CD14-positive monocyte (primary cell): ENCODE results near the gene FAM187B. TPM values are rescaled to one million over a fixed set of nuclear protein-coding genes. Genes with fewer than 3 reads are reported as not detected.

ENCODE experiments used
- DNase-seq, 3 donors: peaks; one replicate each; pipeline ENCODE4 v3.0.0-alpha.2; 2011 to 2022
- H2AFZ ChIP-seq: 2 replicates; pipeline ENCODE4 v1.6.0; 2012; ENCODE audit warnings: mild to moderate bottlenecking, low read depth, low read length, inconsistent platforms; ENCODE audit not compliant: insufficient read depth, poor library complexity, severe bottlenecking
- H3K27ac ChIP-seq, 2 donors: 1 replicate in 1 of 2; 2 replicates in 1 of 2; pipeline ENCODE4 v1.5.1; 2012 to 2013; ENCODE audit warnings: low read length in 2 of 2, control low read depth in 1 of 2, inconsistent platforms in 1 of 2, low read depth in 1 of 2, mild to moderate bottlenecking in 1 of 2
- H3K27me3 ChIP-seq, 2 donors: one replicate each; pipeline versions ENCODE4 v1.6.0 to v1.6.1; 2011 to 2013; ENCODE audit warnings: low read length in 2 of 2; ENCODE audit not compliant: control insufficient read depth in 2 of 2, insufficient read depth in 2 of 2
- H3K36me3 ChIP-seq, 2 donors: replicated peaks in 1 of 2; 1 replicate in 1 of 2; 2 replicates in 1 of 2; pipeline versions ENCODE4 v1.5.1 to v1.6.1; 2012 to 2013; ENCODE audit warnings: low read length in 2 of 2, control low read depth in 1 of 2, inconsistent platforms in 1 of 2, mild to moderate bottlenecking in 1 of 2; ENCODE audit not compliant: insufficient read depth in 2 of 2, control insufficient read depth in 1 of 2
- H3K4me1 ChIP-seq, 2 donors: 1 replicate in 1 of 2; 2 replicates in 1 of 2; pipeline versions ENCODE4 v1.5.1 to v1.6.1; 2012 to 2013; ENCODE audit warnings: low read length in 2 of 2, control low read depth in 1 of 2, inconsistent platforms in 1 of 2, mild to moderate bottlenecking in 1 of 2, moderate library complexity in 1 of 2; ENCODE audit not compliant: insufficient read depth in 2 of 2, control insufficient read depth in 1 of 2
- H3K4me2 ChIP-seq: replicated peaks from 2 replicates; pipeline ENCODE3; 2012; ENCODE audit warnings: low read length, moderate library complexity, mild to moderate bottlenecking; ENCODE audit not compliant: poor library complexity, severe bottlenecking; ENCODE audit errors: extremely low read depth
- H3K4me3 ChIP-seq, 3 experiments: fragments of 200-600 bp in 1 of 3; sonication (generic) in 1 of 3; replicated peaks in 1 of 3; 1 replicate in 2 of 3; 2 replicates in 1 of 3; pipeline ENCODE4 v1.5.1; 2011 to 2013; ENCODE audit warnings: low read length in 3 of 3, mild to moderate bottlenecking in 3 of 3, control low read depth in 2 of 3, low read depth in 2 of 3, inconsistent platforms in 1 of 3, moderate library complexity in 1 of 3
- H3K79me2 ChIP-seq: 2 replicates; pipeline ENCODE4 v1.6.0; 2012; ENCODE audit warnings: mild to moderate bottlenecking, control low read depth, inconsistent platforms, low read length, moderate library complexity; ENCODE audit not compliant: insufficient read depth
- H3K9ac ChIP-seq: 2 replicates; pipeline ENCODE4 v1.6.0; 2017; ENCODE audit warnings: low read length, mild to moderate bottlenecking; ENCODE audit not compliant: insufficient read depth, poor library complexity, severe bottlenecking
- H3K9me3 ChIP-seq, 2 donors: replicated peaks in 1 of 2; 1 replicate in 1 of 2; 2 replicates in 1 of 2; pipeline versions ENCODE4 v1.5.1 to v1.6.1; 2012 to 2013; ENCODE audit warnings: low read length in 2 of 2, control low read depth in 1 of 2; ENCODE audit not compliant: control insufficient read depth in 1 of 2, insufficient read depth in 1 of 2
- H4K20me1 ChIP-seq: 2 replicates; pipeline ENCODE4 v1.6.0; 2012; ENCODE audit warnings: mild to moderate bottlenecking, low read length, control low read depth, moderate library complexity; ENCODE audit not compliant: insufficient read depth
- H3K27ac Mint-ChIP-seq, 7 donors: one replicate each; pipeline ENCODE4 v1.8.0; 2020; ENCODE audit warnings: mild to moderate bottlenecking in 7 of 7, mixed read lengths in 7 of 7, moderate library complexity in 6 of 7, inconsistent platforms in 2 of 7
- H3K27me3 Mint-ChIP-seq, 3 donors: one replicate each; pipeline ENCODE4 v1.8.0; 2021 to 2022; ENCODE audit warnings: low read depth in 3 of 3, mild to moderate bottlenecking in 3 of 3, mixed read lengths in 3 of 3, moderate library complexity in 3 of 3, inconsistent platforms in 1 of 3
- H3K36me3 Mint-ChIP-seq, 2 donors: one replicate each; pipeline ENCODE4 v1.8.0; 2020; ENCODE audit warnings: mixed read lengths in 2 of 2, inconsistent platforms in 1 of 2, mild to moderate bottlenecking in 1 of 2
- H3K4me1 Mint-ChIP-seq: one replicate; pipeline ENCODE4 v1.8.0; 2020; ENCODE audit warnings: mild to moderate bottlenecking, mixed read lengths
- H3K4me3 Mint-ChIP-seq, 2 donors: one replicate each; pipeline ENCODE4 v1.8.0; 2020; ENCODE audit warnings: mild to moderate bottlenecking in 2 of 2, mixed read lengths in 2 of 2, moderate library complexity in 1 of 2
- H3K9me3 Mint-ChIP-seq, 7 donors: one replicate each; pipeline ENCODE4 v1.8.0; 2020 to 2022; ENCODE audit warnings: mixed read lengths in 7 of 7, mild to moderate bottlenecking in 6 of 7, moderate library complexity in 6 of 7, inconsistent platforms in 2 of 7
- WGBS: methylation state at CpG from one replicate; pipeline ENCODE4 v1.1.5; 2013; ENCODE audit warnings: missing lambda C conversion rate; ENCODE audit not compliant: insufficient coverage; 5-methylcytosine and 5-hydroxymethylcytosine counted together
- intact Hi-C, 2 donors: fragments of 100-400 bp; cut with micrococcal nuclease; formaldehyde crosslinking; loops; one replicate each; pipeline versions ENCODE4 v1.15.0 to v1.15.1; 2023
- polyA plus RNA-seq, 3 donors: library from polyadenylated mRNA; depleted of rRNA in 1 of 3; unstranded in 2 of 3; stranded (reverse) in 1 of 3; fragments of 300-500 nt in 2 of 3; fragments of >200 nt in 1 of 3; fragmentation: Illumina TruSeq in 2 of 3; gene quantifications; 1 replicate in 2 of 3; 2 replicates in 1 of 3; pipeline ENCODE4 v1.2.3, GENCODE V29; 2012 to 2021
- TF ChIP-seq, protein P1 (sequence below): fragments of 200-600 bp; IDR thresholded peaks from one replicate; pipeline ENCODE4 v1.8.0; 2022; ENCODE audit warnings: antibody characterized with exemption, mild to moderate bottlenecking

The FAM187B gene
- polyA plus RNA-seq, 3 donors, result not detected

DNA sequence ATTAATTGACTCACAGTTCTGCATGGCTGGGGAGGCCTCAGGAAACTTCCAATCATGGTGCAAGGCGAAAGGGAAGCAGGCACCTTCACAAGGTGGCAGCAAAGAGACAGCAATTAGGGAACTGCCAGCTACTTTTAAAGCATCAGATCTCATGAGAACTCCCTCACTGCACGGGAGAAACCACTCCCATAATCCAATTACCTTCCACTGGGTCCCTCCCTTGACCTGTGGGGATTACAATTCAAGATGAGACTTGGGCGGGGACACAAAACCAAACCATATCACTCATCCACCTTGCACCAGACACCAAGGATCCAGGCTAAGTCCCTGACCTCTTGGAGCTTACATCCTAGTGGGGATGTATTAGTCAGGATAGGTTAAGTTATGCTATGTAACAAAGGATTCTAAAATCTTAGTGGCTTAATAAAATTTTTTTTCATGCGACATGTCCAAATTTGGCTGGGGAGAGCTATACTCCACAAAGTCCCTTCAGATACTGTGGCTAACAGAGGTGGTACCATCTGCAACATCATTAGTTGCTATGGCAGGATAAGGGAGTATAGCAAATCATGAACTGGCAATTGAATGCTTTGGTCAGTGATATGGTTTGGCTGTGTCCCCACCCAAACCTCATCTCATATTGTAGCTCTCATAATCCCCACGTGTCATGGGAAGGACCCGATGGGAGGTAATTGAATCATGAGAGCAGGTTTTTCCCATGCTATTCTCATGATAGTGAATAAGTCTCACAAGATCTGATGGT is 8.3 kb upstream of the FAM187B start:
- 58% methylated on average over 2 of the region's 6 CpGs for WGBS
- Histone ChIP-seq H3K27ac (no peak overlapping the region), H3K9me3 (no peaks in the 10 kb centered on the region), H3K79me2 (no peaks in the 10 kb centered on the region), H3K4me2 (no peak overlapping the region), H3K4me1 (peaks cover 13 to 17% of the 10 kb centered on the region in 2 donors), H3K4me3 (no peak overlapping the region), H3K9ac (no peak overlapping the region), H3K36me3 (no peaks in the 10 kb centered on the region), H3K27me3 (no peaks in the 10 kb centered on the region), H4K20me1 (no peaks in the 10 kb centered on the region), H2AFZ (no peak overlapping the region)
- peaks cover 3 to 10% (median 3%) of the 10 kb centered on the region in 3 donors for H3K27me3 Mint-ChIP-seq
- peaks cover 28% of the 10 kb centered on the region for H3K4me1 Mint-ChIP-seq
- intact Hi-C loops, result loop anchor here in 1 of 2 donors (5.0 kb wide), 1 partner anchor 50 kb away; no protein-coding TSS in a partner anchor
- TF ChIP-seq, protein P1, sequence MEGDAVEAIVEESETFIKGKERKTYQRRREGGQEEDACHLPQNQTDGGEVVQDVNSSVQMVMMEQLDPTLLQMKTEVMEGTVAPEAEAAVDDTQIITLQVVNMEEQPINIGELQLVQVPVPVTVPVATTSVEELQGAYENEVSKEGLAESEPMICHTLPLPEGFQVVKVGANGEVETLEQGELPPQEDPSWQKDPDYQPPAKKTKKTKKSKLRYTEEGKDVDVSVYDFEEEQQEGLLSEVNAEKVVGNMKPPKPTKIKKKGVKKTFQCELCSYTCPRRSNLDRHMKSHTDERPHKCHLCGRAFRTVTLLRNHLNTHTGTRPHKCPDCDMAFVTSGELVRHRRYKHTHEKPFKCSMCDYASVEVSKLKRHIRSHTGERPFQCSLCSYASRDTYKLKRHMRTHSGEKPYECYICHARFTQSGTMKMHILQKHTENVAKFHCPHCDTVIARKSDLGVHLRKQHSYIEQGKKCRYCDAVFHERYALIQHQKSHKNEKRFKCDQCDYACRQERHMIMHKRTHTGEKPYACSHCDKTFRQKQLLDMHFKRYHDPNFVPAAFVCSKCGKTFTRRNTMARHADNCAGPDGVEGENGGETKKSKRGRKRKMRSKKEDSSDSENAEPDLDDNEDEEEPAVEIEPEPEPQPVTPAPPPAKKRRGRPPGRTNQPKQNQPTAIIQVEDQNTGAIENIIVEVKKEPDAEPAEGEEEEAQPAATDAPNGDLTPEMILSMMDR, result peak; percentile 2
- peaks cover 0 to 3% of the 10 kb centered on the region in 2 donors for H3K36me3 Mint-ChIP-seq
- no peak overlapping the region for H3K27ac Mint-ChIP-seq
- peaks cover 4 to 14% (median 9%) of the 10 kb centered on the region in 7 donors for H3K9me3 Mint-ChIP-seq
- DNase-seq, result no peak
- no peak overlapping the region for H3K4me3 Mint-ChIP-seq

DNA sequence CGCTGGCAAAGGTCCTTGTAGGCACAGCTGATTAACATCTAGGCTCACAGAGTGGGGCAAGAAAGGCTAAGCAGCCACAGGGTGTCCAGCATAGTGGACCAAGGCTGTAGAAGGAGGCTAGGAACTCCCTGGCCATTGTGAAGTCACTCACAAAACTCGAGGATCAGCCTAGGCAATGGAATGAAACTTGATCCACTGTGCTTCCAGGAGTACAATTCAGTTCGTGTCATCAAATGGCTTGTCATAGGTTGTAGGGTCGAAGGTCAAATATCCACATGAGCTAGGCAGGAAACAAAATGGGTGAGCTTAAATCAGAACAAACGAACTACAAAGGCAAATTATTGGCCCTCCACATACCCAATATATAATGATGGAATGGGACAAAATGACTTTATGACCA is 4.4 kb upstream of the FAM187B start:
- H3K27ac Mint-ChIP-seq, result peak overlapping the region in 1 of 7 donors; percentile 1
- H3K27me3 Mint-ChIP-seq, result peaks cover 3 to 11% (median 8%) of the 10 kb centered on the region in 3 donors
- H3K36me3 Mint-ChIP-seq, result no peaks in the 10 kb centered on the region
- Histone ChIP-seq H3K4me2 (no peak overlapping the region), H3K9me3 (no peaks in the 10 kb centered on the region), H3K27me3 (no peaks in the 10 kb centered on the region), H2AFZ (no peak overlapping the region), H3K4me1 (no peaks in the 10 kb centered on the region), H3K27ac (no peak overlapping the region), H3K79me2 (no peaks in the 10 kb centered on the region), H3K36me3 (no peaks in the 10 kb centered on the region), H3K4me3 (no peak overlapping the region), H3K9ac (no peak overlapping the region), H4K20me1 (no peaks in the 10 kb centered on the region)
- TF ChIP-seq, protein P1, result no peak
- no peak for DNase-seq
- peaks cover 0 to 1% (median 0%) of the 10 kb centered on the region in 7 donors for H3K9me3 Mint-ChIP-seq
- intact Hi-C loops, result no loop called here
- H3K4me1 Mint-ChIP-seq, result peaks cover 3% of the 10 kb centered on the region
- no peak overlapping the region for H3K4me3 Mint-ChIP-seq
- WGBS, result 95% methylated on average over 2 of the region's 5 CpGs
